HEK293 (cell line): ENCODE measurements around the gene GPI.

Experiments
- GLIS2 ChIP-seq: fragments of 450-650 bp; formaldehyde crosslinking; IDR thresholded peaks from 2 replicates; pipeline ENCODE4 v1.5.1; 2016; ENCODE audit warnings: missing biosample characterization, missing genetic modification characterization
- HOXC10 ChIP-seq: sonication (generic); formaldehyde crosslinking; IDR thresholded peaks from 2 replicates; pipeline ENCODE4 v1.8.1; 2023; ENCODE audit warnings: mild to moderate bottlenecking, missing genetic modification reagents
- KLF16 ChIP-seq: fragments of 450-650 bp; formaldehyde crosslinking; IDR thresholded peaks from 2 replicates; pipeline ENCODE4 v1.5.1; 2017; ENCODE audit warnings: missing biosample characterization, missing genetic modification characterization
- MYNN ChIP-seq: fragments of 450-650 bp; formaldehyde crosslinking; IDR thresholded peaks from 2 replicates; pipeline ENCODE4 v1.5.1; 2016; ENCODE audit warnings: missing biosample characterization, missing genetic modification characterization, borderline replicate concordance
- SP7 ChIP-seq: fragments of 450-650 bp; formaldehyde crosslinking; IDR thresholded peaks from 2 replicates; pipeline ENCODE4 v1.5.1; 2016; ENCODE audit warnings: missing biosample characterization, missing genetic modification characterization
- TRIM28 ChIP-seq: IDR thresholded peaks from 2 replicates; pipeline ENCODE4 v1.6.1; 2011; ENCODE audit warnings: low read length, control low read depth, borderline replicate concordance
- ZBTB48 ChIP-seq: fragments of 450-650 bp; formaldehyde crosslinking; IDR thresholded peaks from 2 replicates; pipeline ENCODE4 v1.5.1; 2016; ENCODE audit warnings: missing biosample characterization, missing genetic modification characterization
- ZEB2 ChIP-seq: fragments of 450-650 bp; formaldehyde crosslinking; IDR thresholded peaks from 2 replicates; pipeline ENCODE4 v1.5.1; 2016; ENCODE audit warnings: missing biosample characterization, missing genetic modification characterization
- ZFHX2 ChIP-seq: fragments of 450-650 bp; formaldehyde crosslinking; conservative IDR thresholded peaks from 2 replicates; pipeline ENCODE4 v1.5.1; 2016; ENCODE audit warnings: missing biosample characterization, missing genetic modification characterization
- ZIC2 ChIP-seq: fragments of 450-650 bp; formaldehyde crosslinking; IDR thresholded peaks from 2 replicates; pipeline ENCODE4 v1.5.1; 2016; ENCODE audit warnings: missing biosample characterization, missing genetic modification characterization
- ZNF140 ChIP-seq: fragments of 450-650 bp; formaldehyde crosslinking; IDR thresholded peaks from 2 replicates; pipeline ENCODE4 v1.5.1; 2016; ENCODE audit warnings: missing biosample characterization, missing genetic modification characterization
- ZNF155 ChIP-seq: fragments of 450-650 bp; formaldehyde crosslinking; IDR thresholded peaks from 2 replicates; pipeline ENCODE4 v1.5.1; 2016; ENCODE audit warnings: missing biosample characterization, missing genetic modification characterization
- ZNF274 ChIP-seq, 2 experiments: fragments of 200-500 bp in 1 of 2; fragments of 450-650 bp in 1 of 2; sonication (Bioruptor generic) in 1 of 2; formaldehyde crosslinking in 1 of 2; IDR thresholded peaks; 2 replicates each; pipeline versions ENCODE4 v1.5.1 to v1.6.1; 2014 to 2016; ENCODE audit warnings: borderline replicate concordance in 1 of 2, inconsistent platforms in 1 of 2, low read length in 1 of 2, missing biosample characterization in 1 of 2, missing genetic modification characterization in 1 of 2
- ZNF302 ChIP-seq: fragments of 450-650 bp; formaldehyde crosslinking; IDR thresholded peaks from 2 replicates; pipeline ENCODE4 v1.5.1; 2016; ENCODE audit warnings: missing biosample characterization, missing genetic modification characterization, low read depth
- ZNF404 ChIP-seq: fragments of 450-650 bp; formaldehyde crosslinking; IDR thresholded peaks from 2 replicates; pipeline ENCODE4 v1.5.1; 2017; ENCODE audit warnings: missing biosample characterization, missing genetic modification characterization
- ZNF426 ChIP-seq: fragments of 450-650 bp; formaldehyde crosslinking; IDR thresholded peaks from 2 replicates; pipeline ENCODE4 v1.5.1; 2017; ENCODE audit warnings: missing biosample characterization, missing genetic modification characterization, mild to moderate bottlenecking, inconsistent platforms, moderate library complexity
- ZNF501 ChIP-seq: fragments of 450-650 bp; formaldehyde crosslinking; IDR thresholded peaks from 2 replicates; pipeline ENCODE4 v1.5.1; 2016; ENCODE audit warnings: missing biosample characterization, missing genetic modification characterization
- ZNF510 ChIP-seq: fragments of 450-650 bp; formaldehyde crosslinking; IDR thresholded peaks from 2 replicates; pipeline ENCODE4 v1.5.1; 2018; ENCODE audit warnings: mild to moderate bottlenecking, missing genetic modification characterization, missing biosample characterization; ENCODE audit not compliant: insufficient replicate concordance
- ZNF514 ChIP-seq: fragments of 450-650 bp; formaldehyde crosslinking; IDR thresholded peaks from 2 replicates; pipeline ENCODE4 v1.5.1; 2016; ENCODE audit warnings: missing biosample characterization, missing genetic modification characterization
- ZNF555 ChIP-seq: fragments of 450-650 bp; formaldehyde crosslinking; conservative IDR thresholded peaks from 2 replicates; pipeline ENCODE4 v1.5.1; 2017; ENCODE audit warnings: missing biosample characterization, mild to moderate bottlenecking, missing genetic modification characterization, inconsistent platforms
- ZNF558 ChIP-seq: fragments of 450-650 bp; formaldehyde crosslinking; IDR thresholded peaks from 2 replicates; pipeline ENCODE4 v1.5.1; 2016; ENCODE audit warnings: missing biosample characterization, missing genetic modification characterization
- ZNF623 ChIP-seq: fragments of 450-650 bp; formaldehyde crosslinking; IDR thresholded peaks from 2 replicates; pipeline ENCODE4 v1.5.1; 2016; ENCODE audit warnings: missing biosample characterization, missing genetic modification characterization
- ZNF654 ChIP-seq: fragments of 450-650 bp; formaldehyde crosslinking; IDR thresholded peaks from 2 replicates; pipeline ENCODE4 v1.5.1; 2016; ENCODE audit warnings: low read depth, missing biosample characterization, missing genetic modification characterization
- ZNF701 ChIP-seq: fragments of 450-650 bp; formaldehyde crosslinking; IDR thresholded peaks from 2 replicates; pipeline ENCODE4 v1.5.1; 2016; ENCODE audit warnings: missing biosample characterization, missing genetic modification characterization
- ZNF76 ChIP-seq: fragments of 450-650 bp; formaldehyde crosslinking; IDR thresholded peaks from 2 replicates; pipeline ENCODE4; 2016; ENCODE audit warnings: low read depth, missing biosample characterization, missing genetic modification characterization, borderline replicate concordance
- ZNF768 ChIP-seq: fragments of 450-650 bp; formaldehyde crosslinking; IDR thresholded peaks from 2 replicates; pipeline ENCODE4 v1.5.1; 2018; ENCODE audit warnings: missing biosample characterization, mild to moderate bottlenecking, missing genetic modification characterization
- ZNF843 ChIP-seq: fragments of 450-650 bp; formaldehyde crosslinking; IDR thresholded peaks from 2 replicates; pipeline ENCODE4 v1.5.1; 2016; ENCODE audit warnings: missing biosample characterization, missing genetic modification characterization
- ZSCAN23 ChIP-seq: fragments of 450-650 bp; formaldehyde crosslinking; IDR thresholded peaks from 2 replicates; pipeline ENCODE4 v1.5.1; 2016; ENCODE audit warnings: missing biosample characterization, missing genetic modification characterization
- TF ChIP-seq, protein P1 (sequence below): fragments of 450-650 bp; formaldehyde crosslinking; IDR thresholded peaks from 2 replicates; pipeline ENCODE4 v1.5.1; 2016; ENCODE audit warnings: missing biosample characterization, missing genetic modification characterization
- TF ChIP-seq, protein P2 (sequence below): fragments of 450-650 bp; formaldehyde crosslinking; IDR thresholded peaks from 2 replicates; pipeline ENCODE4 v1.5.1; 2016; ENCODE audit warnings: missing biosample characterization, missing genetic modification characterization
- TF ChIP-seq, protein P3 (sequence below): fragments of 450-650 bp; formaldehyde crosslinking; IDR thresholded peaks from 2 replicates; pipeline ENCODE4 v1.5.1; 2016; ENCODE audit warnings: missing biosample characterization, missing genetic modification characterization
- TF ChIP-seq, protein P4 (sequence below): fragments of 450-650 bp; formaldehyde crosslinking; optimal IDR thresholded peaks from 2 replicates; pipeline ENCODE3; 2016; ENCODE audit warnings: missing biosample characterization, mild to moderate bottlenecking, missing genetic modification characterization
- TF ChIP-seq, protein P5 (sequence below): fragments of 450-650 bp; formaldehyde crosslinking; IDR thresholded peaks from 2 replicates; pipeline ENCODE4 v1.5.1; 2016; ENCODE audit warnings: missing biosample characterization, missing genetic modification characterization

Gene GPI

DNA sequence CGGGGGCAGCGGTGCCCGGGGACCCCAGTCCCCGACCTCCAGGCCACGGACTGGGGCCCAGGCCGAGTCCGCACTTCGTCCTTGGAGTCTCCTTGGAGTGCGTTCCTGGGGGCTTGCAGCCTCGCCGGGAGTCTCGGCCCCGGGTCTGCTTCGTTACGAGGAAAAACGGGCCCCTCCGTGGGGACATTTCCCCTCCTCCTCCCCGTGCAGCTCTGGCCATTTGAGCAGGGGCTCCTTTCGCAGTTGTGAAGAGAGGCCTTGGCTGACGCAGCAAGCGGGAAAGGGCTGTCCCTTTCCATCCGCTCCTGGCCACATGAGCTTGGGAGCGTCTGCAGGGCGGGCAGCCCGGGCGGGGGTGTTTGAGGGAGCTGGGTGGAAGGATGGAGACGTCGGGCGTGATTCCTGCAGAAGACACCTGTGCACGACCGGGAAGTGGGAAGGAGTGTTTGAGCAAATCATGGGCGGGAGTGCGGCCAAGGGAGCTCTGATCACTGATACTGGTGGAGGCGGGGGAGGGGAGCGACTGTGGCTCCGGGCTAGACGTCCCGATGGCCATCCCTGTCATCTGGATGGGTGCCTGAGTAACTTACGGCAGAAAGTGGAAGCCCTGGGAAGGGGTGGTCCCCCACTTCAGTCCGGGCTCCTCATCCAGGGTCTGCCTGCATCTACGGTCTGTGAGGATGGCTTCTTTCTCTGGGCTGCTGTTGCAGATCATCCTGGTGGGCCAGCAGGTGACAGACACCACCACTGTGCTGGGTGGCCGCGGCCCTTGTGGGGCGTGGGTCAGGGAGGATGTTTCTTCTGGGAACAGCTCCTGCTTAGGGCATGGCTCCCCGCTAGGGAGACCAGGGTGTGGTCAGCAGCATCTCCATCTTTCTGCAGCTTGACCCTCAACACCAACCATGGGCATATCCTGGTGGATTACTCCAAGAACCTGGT, 736 bp downstream of the GPI start (continued):
- TF ChIP-seq, protein P1, sequence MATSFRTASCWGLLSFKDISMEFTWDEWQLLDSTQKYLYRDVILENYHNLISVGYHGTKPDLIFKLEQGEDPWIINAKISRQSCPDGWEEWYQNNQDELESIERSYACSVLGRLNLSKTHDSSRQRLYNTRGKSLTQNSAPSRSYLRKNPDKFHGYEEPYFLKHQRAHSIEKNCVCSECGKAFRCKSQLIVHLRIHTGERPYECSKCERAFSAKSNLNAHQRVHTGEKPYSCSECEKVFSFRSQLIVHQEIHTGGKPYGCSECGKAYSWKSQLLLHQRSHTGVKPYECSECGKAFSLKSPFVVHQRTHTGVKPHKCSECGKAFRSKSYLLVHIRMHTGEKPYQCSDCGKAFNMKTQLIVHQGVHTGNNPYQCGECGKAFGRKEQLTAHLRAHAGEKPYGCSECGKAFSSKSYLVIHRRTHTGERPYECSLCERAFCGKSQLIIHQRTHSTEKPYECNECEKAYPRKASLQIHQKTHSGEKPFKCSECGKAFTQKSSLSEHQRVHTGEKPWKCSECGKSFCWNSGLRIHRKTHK (tag by site-specific recombination): no peak
- TF ChIP-seq SP7 (tag by site-specific recombination) (peak; percentile 68), KLF16 (tag by site-specific recombination) (peak; percentile 33; the same call in 1 of the 2 replicates), ZNF140 (tag by site-specific recombination) (no peak), ZNF426 (tag by site-specific recombination) (no peak), ZNF654 (tag by site-specific recombination) (no peak), ZFHX2 (tag by site-specific recombination) (peak; percentile 77), ZNF404 (tag by site-specific recombination) (no peak), MYNN (tag by site-specific recombination) (no peak; the same call in 1 of the 2 replicates), ZNF558 (tag by site-specific recombination) (no peak), ZSCAN23 (tag by site-specific recombination) (no peak), ZBTB48 (tag by site-specific recombination) (peak; percentile 93), ZNF76 (peak; percentile 18; the same call in 1 of the 2 replicates), ZNF501 (tag by site-specific recombination) (peak; percentile 41; the same call in 1 of the 2 replicates), ZNF510 (no peak), ZNF843 (tag by site-specific recombination) (no peak; the same call in 1 of the 2 replicates), ZNF274 (IDR thresholded peaks at IDR 0.05; ENCODE audit: low read length) (no peak), ZNF274 (tag by site-specific recombination; IDR thresholded peaks at IDR 0.05; ENCODE audit: borderline replicate concordance) (no peak), ZNF514 (tag by site-specific recombination) (no peak), GLIS2 (tag by site-specific recombination) (peak; percentile 55; the same call in 1 of the 2 replicates), TRIM28 (no peak), ZEB2 (tag by site-specific recombination) (0 out of 2 replicates have a peak, but pooled peaks have one; percentile 52), ZNF623 (no peak), ZNF155 (no peak), ZNF701 (no peak), ZNF555 (tag by site-specific recombination) (no peak), HOXC10 (CRISPR knock-in tag) (no peak), ZIC2 (tag by site-specific recombination) (no peak), ZNF768 (no peak), ZNF302 (tag by site-specific recombination) (no peak)
- TF ChIP-seq, protein P2, sequence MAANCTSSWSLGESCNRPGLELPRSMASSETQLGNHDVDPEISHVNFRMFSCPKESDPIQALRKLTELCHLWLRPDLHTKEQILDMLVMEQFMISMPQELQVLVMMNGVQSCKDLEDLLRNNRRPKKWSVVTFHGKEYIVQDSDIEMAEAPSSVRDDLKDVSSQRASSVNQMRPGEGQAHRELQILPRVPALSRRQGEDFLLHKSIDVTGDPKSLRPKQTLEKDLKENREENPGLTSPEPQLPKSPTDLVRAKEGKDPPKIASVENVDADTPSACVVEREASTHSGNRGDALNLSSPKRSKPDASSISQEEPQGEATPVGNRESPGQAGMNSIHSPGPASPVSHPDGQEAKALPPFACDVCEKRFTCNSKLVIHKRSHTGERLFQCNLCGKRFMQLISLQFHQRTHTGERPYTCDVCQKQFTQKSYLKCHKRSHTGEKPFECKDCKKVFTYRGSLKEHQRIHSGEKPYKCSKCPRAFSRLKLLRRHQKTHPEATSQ: no peak; the same call in 1 of the 2 replicates
- TF ChIP-seq, protein P3, sequence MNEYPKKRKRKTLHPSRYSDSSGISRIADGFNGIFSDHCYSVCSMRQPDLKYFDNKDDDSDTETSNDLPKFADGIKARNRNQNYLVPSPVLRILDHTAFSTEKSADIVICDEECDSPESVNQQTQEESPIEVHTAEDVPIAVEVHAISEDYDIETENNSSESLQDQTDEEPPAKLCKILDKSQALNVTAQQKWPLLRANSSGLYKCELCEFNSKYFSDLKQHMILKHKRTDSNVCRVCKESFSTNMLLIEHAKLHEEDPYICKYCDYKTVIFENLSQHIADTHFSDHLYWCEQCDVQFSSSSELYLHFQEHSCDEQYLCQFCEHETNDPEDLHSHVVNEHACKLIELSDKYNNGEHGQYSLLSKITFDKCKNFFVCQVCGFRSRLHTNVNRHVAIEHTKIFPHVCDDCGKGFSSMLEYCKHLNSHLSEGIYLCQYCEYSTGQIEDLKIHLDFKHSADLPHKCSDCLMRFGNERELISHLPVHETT (tag by site-specific recombination): peak; percentile 66
- TF ChIP-seq, protein P4, sequence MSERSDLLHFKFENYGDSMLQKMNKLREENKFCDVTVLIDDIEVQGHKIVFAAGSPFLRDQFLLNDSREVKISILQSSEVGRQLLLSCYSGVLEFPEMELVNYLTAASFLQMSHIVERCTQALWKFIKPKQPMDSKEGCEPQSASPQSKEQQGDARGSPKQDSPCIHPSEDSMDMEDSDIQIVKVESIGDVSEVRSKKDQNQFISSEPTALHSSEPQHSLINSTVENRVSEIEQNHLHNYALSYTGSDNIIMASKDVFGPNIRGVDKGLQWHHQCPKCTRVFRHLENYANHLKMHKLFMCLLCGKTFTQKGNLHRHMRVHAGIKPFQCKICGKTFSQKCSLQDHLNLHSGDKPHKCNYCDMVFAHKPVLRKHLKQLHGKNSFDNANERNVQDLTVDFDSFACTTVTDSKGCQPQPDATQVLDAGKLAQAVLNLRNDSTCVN (tag by site-specific recombination): peak; percentile 63
- TF ChIP-seq, protein P5, sequence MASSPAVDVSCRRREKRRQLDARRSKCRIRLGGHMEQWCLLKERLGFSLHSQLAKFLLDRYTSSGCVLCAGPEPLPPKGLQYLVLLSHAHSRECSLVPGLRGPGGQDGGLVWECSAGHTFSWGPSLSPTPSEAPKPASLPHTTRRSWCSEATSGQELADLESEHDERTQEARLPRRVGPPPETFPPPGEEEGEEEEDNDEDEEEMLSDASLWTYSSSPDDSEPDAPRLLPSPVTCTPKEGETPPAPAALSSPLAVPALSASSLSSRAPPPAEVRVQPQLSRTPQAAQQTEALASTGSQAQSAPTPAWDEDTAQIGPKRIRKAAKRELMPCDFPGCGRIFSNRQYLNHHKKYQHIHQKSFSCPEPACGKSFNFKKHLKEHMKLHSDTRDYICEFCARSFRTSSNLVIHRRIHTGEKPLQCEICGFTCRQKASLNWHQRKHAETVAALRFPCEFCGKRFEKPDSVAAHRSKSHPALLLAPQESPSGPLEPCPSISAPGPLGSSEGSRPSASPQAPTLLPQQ: peak; percentile 42; the same call in 1 of the 2 replicates
